ENCODE results near the gene NT5C3B. TPM values are rescaled to one million over a fixed set of nuclear protein-coding genes. Genes with fewer than 3 reads are reported as not detected.
"Not testable (repeated sequence)": the region's sequence is repeated elsewhere in the genome, so short reads cannot be mapped to it uniquely, and the experiment has no call there.

Gene NT5C3B
- polyA plus RNA-seq, 1 donor from 2014 or later: 272 TPM

DNA sequence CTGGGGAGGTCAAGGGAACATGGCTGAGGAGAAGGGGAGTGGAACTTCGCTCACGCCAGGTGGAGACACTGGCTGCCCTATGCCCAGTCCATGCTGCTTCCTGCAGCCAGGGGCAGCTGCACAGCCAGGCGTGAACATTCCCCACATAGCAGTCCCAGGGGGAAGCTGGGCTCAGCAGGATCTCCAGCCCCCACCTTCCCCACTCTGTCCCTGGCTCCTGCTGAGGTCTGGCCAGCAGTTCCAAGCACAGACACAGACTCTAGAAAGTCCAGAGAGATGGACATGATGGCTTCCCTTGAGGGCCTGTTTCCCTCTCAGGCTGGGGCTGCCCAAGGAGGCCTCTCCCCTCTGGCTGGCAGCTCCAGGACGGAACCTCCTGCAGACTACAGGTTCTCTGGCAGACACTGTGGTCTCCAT lies 58.9 kb downstream of the NT5C3B start:
- H3K79me2 ChIP-seq (replicated peaks; ENCODE audit: insufficient read depth, low read length): peaks cover 44% of the 10 kb centered on the region
- H2AFZ ChIP-seq (ENCODE audit: low read depth, low read length): no peak overlapping the region

DNA sequence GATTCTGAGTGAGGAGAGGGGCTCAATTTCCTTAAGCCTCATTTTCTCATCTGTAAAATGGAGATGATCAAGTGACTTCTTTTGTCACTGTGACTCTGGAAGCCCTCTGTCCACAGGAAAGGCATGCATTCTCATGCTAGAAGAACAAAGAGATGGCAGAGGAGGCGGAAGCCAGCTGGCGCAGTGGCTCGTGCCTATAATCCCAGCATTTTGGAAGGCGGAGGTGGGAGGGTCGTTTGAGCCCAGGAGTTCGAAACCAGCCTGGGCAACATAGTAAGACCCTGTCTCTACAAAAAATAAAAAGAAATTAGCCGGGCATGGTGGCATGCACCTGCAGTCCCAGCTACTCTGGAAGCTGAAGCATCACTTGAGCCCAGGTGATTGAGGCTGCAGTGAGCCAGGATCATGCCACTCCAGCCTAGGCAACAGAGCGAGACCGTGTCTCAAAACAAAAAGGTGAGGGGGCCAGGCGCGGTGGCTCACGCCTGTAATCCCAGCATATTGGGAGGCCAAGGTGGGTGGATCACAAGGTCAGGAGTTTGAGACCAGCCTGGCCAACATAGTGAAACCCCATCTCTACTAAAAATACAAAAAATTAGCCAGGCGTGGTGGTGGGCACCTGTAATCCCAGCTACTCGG lies 59.7 kb downstream of the NT5C3B start:
- H3K4me2 ChIP-seq (ENCODE audit: low read length); H3K9ac ChIP-seq (ENCODE audit: low read length); H3K9me3 ChIP-seq (ENCODE audit: low read length); H3K4me3 ChIP-seq (ENCODE audit: low read length); H3K27ac ChIP-seq (ENCODE audit: low read length); H3K27me3 ChIP-seq (ENCODE audit: insufficient read depth, low read depth, low read length); H2AFZ ChIP-seq (ENCODE audit: low read depth, low read length); H3K36me3 ChIP-seq (ENCODE audit: insufficient read depth, low read length); H3F3A ChIP-seq (ENCODE audit: insufficient read depth, low read length, poor library complexity, severe bottlenecking); H3K9me2 ChIP-seq (ENCODE audit: insufficient read depth, low read length): not testable (repeated sequence)
- peaks cover 29% of the 10 kb centered on the region for H4K20me1 ChIP-seq (ENCODE audit: insufficient read depth)
- H3K79me2 ChIP-seq (replicated peaks; ENCODE audit: insufficient read depth, low read length): peaks cover 37% of the 10 kb centered on the region

More for the DNA sequence above, 58.9 kb downstream of the NT5C3B start:
- Histone ChIP-seq H3K27ac (ENCODE audit: low read length) (no peak overlapping the region), H3F3A (ENCODE audit: insufficient read depth, low read length, poor library complexity, severe bottlenecking) (no peaks in the 10 kb centered on the region), H3K9me3 (ENCODE audit: low read length) (no peaks in the 10 kb centered on the region), H3K9ac (ENCODE audit: low read length) (no peak overlapping the region), H4K20me1 (ENCODE audit: insufficient read depth) (peaks cover 31% of the 10 kb centered on the region), H3K27me3 (ENCODE audit: insufficient read depth, low read depth, low read length) (no peaks in the 10 kb centered on the region), H3K4me3 (ENCODE audit: low read length) (no peak overlapping the region), H3K36me3 (ENCODE audit: insufficient read depth, low read length) (no peaks in the 10 kb centered on the region), H3K9me2 (ENCODE audit: insufficient read depth, low read length) (no peaks in the 10 kb centered on the region), H3K4me2 (ENCODE audit: low read length) (no peak overlapping the region)
- no peak for TF ChIP-seq SMC3 (conservative IDR thresholded peaks at IDR 0.05; ENCODE audit: poor library complexity)
- TF ChIP-seq REST (IDR thresholded peaks at IDR 0.05; ENCODE audit: borderline replicate concordance): no peak
- TF ChIP-seq MXI1 (conservative IDR thresholded peaks at IDR 0.05; ENCODE audit: poor library complexity, severe bottlenecking): no peak
- no peak for TF ChIP-seq EZH2 (IDR thresholded peaks at IDR 0.05; ENCODE audit: borderline replicate concordance, insufficient read depth, low read length, poor library complexity, severe bottlenecking)
- TF ChIP-seq RAD21 (conservative IDR thresholded peaks at IDR 0.05): no peak
- no peak for TF ChIP-seq POLR2AphosphoS5 (IDR thresholded peaks at IDR 0.05)

- Histone ChIP-seq H3K27ac (ENCODE audit: low read length) (no peak overlapping the region), H3K9me3 (ENCODE audit: low read length) (no peaks in the 10 kb centered on the region), H3F3A (ENCODE audit: insufficient read depth, low read length, poor library complexity, severe bottlenecking) (no peaks in the 10 kb centered on the region), H3K4me2 (ENCODE audit: low read length) (no peak overlapping the region), H3K9me2 (ENCODE audit: insufficient read depth, low read length) (no peaks in the 10 kb centered on the region), H3K4me3 (ENCODE audit: low read length) (no peak overlapping the region), H3K9ac (ENCODE audit: low read length) (no peak overlapping the region), H3K36me3 (ENCODE audit: insufficient read depth, low read length) (no peaks in the 10 kb centered on the region), H2AFZ (ENCODE audit: low read depth, low read length) (no peak overlapping the region), H4K20me1 (ENCODE audit: insufficient read depth) (peaks cover 30% of the 10 kb centered on the region), H3K79me2 (replicated peaks; ENCODE audit: insufficient read depth, low read length) (peaks cover 37% of the 10 kb centered on the region), H3K27me3 (ENCODE audit: insufficient read depth, low read depth, low read length) (no peaks in the 10 kb centered on the region)
- TF ChIP-seq MXI1 (conservative IDR thresholded peaks at IDR 0.05; ENCODE audit: poor library complexity, severe bottlenecking): no peak
- no peak for TF ChIP-seq POLR2AphosphoS5 (IDR thresholded peaks at IDR 0.05)
- no peak for TF ChIP-seq REST (IDR thresholded peaks at IDR 0.05; ENCODE audit: borderline replicate concordance)
- TF ChIP-seq CTCF (IDR thresholded peaks at IDR 0.05; ENCODE audit: poor library complexity, severe bottlenecking): no peak
- no peak for TF ChIP-seq EP300 (conservative IDR thresholded peaks at IDR 0.05; ENCODE audit: poor library complexity, severe bottlenecking)
- TF ChIP-seq SMC3 (conservative IDR thresholded peaks at IDR 0.05; ENCODE audit: poor library complexity): no peak
- TF ChIP-seq EZH2 (IDR thresholded peaks at IDR 0.05; ENCODE audit: borderline replicate concordance, insufficient read depth, low read length, poor library complexity, severe bottlenecking): no peak
- TF ChIP-seq RAD21 (conservative IDR thresholded peaks at IDR 0.05): no peak
- no peak for TF ChIP-seq TAF1 (IDR thresholded peaks at IDR 0.05; ENCODE audit: low read depth)
Observed at GRCh38 chr17:41775394-41776226, 60.4 kb downstream of the NT5C3B start.

Measured in neural cell (in vitro differentiated cells).